Motor neuron (in vitro differentiated cells): ENCODE measurements around the gene GLS2. TPM values are rescaled to one million over a fixed set of nuclear protein-coding genes. Genes with fewer than 3 reads are reported as not detected.
A peak's percentile ranks its signal among the peaks of the same experiment; 100 is the strongest.

Source experiments
- ATAC-seq, 8 experiments: fragments of 200-7000 bp; cut with Tn5 transposase; replicated peaks in 6 of 8; 2 replicates each; pipeline ENCODE4 v1.8.0; 2021; ENCODE audit warnings: mild to moderate bottlenecking in 8 of 8, moderate library complexity in 8 of 8
- H3K27ac ChIP-seq, 2 donors: fragments of 250-450 bp; sonication (Bioruptor Pico); 2 replicates each; pipeline ENCODE4 v1.9.0; 2021; ENCODE audit warnings: antibody characterized with exemption in 2 of 2, mild to moderate bottlenecking in 2 of 2, moderate library complexity in 1 of 2
- H3K4me1 ChIP-seq, 2 donors: fragments of 250-450 bp; sonication (Bioruptor Pico); replicated peaks in 1 of 2; 2 replicates each; pipeline ENCODE4 v1.6.1; 2021; ENCODE audit warnings: antibody characterized with exemption in 2 of 2, mild to moderate bottlenecking in 2 of 2, moderate library complexity in 1 of 2
- H3K4me3 ChIP-seq, 5 donors: fragments of 250-450 bp; sonication (Bioruptor Pico); 2 replicates each; pipeline ENCODE4 v1.9.0; 2021; ENCODE audit warnings: antibody characterized with exemption in 5 of 5, mild to moderate bottlenecking in 5 of 5, moderate library complexity in 4 of 5
- WGBS, 10 experiments: fragments of 450-650 bp; shearing (Covaris generic); methylation state at CpG; one replicate each; pipeline ENCODE4 v1.0.0; 2022; 5-methylcytosine and 5-hydroxymethylcytosine counted together
- in situ Hi-C, 9 experiments: fragments of 400-800 bp; cut with MboI; loops; one replicate each; pipeline ENCODE4 v1.15.0; 2021; ENCODE audit warnings: low sequenced_read_pairs in 9 of 9, low pct_unique_long_range_greater_than_20kb in 2 of 9; ENCODE audit not compliant: unreplicated experiment in 9 of 9
- total RNA-seq, 8 experiments: library from RNA; unstranded; fragments of 300-600 nt; gene quantifications; 2 replicates each; pipeline versions ENCODE4 v1.2.3 to v1.2.4, GENCODE V29; 2022

The GLS2 gene
- total RNA-seq, 8 experiments from 2014 or later: 0.46 to 4.3 (median 2.8) TPM

DNA sequence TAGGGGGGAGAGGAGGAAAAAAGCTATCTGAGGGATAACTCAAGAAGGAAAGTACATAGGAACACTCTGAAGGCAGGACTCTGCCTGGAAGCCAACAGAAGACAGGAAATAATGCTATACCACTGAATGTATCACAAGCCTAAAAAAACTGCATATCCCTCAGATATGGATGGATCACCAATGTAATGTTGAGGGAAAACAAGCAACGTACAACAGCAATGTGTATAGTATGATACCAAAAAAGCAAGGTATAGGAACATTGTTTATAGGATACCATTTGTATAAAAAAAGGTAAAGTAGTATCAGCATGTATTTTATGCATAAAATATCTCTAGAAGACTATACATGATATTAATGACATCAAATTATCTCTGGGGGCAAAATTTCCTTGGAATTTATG is 3.4 kb downstream of the GLS2 start:
- no peak overlapping the region for H3K27ac ChIP-seq
- peaks cover 0 to 4% of the 10 kb centered on the region in 2 donors for H3K4me1 ChIP-seq
- no peak for ATAC-seq
- in situ Hi-C loops: no loop called here
- H3K4me3 ChIP-seq: no peak overlapping the region
- WGBS, 10 experiments: 56 to 100% (median 100%) methylated on average over 1 of the region's 1 CpG; no CpG with 5 or more reads in 1 of the 10 experiments

DNA sequence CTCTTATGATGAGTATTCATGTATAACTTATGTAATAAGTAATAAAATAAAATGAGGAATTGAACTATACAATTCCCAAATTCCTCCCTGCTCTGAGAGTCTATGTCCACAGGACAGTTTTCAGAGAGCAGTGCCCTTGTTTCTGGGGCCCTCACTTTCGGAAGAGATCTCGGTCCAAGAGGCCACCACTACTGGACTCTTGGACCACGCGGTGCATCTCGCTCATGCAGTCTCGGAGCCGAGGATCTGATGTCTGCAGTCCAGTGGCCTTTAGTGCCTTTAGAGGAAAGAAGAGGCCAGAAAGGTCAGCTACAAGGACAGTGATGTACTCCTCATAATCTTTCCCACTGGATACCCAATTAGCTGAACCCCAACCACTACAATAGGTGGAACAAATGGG is 8.3 kb downstream of the GLS2 start:
- WGBS, 10 experiments: 60 to 100% (median 100%) methylated on average over 3 to 6 of the region's 7 CpGs; no CpG with 5 or more reads in 4 of the 10 experiments
- no peak overlapping the region for H3K4me3 ChIP-seq
- no peak for ATAC-seq

DNA sequence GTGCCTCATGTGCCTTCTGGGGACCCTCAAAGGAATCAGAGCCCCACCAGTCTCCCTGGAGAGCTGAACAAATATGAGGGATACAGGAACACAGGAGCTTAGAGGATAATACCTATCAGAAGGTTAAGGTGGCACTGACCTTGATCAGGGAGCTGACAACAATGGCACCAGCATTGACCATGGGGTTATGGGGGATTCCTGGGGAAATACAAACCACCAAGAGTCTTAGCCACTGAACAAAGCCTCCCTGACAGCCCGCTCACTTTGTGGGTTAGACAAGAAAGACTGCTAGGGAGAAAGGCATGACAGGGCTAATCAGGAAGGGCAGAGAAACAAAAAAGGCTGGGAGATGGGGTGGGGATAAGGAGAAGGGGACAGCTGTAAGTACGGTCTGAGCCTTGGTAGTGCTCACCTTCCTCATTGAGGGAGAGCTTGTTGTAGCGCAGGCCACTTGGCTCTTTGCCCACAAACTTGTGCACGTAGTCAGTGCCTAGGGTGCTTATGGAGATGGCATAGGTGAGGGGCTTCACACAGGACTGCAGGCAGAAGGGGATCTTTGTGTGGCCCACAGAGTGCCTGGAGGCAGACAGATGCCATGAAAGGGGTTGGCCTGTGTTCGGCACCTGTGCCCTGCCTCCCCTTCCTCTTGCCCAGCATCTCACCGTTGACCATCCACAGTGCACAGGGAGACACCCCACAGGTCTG is 10.3 kb downstream of the GLS2 start:
- Histone ChIP-seq H3K27ac (no peak overlapping the region), H3K4me3 (no peak overlapping the region), H3K4me1 (no peaks in the 10 kb centered on the region)
- in situ Hi-C loops: no loop called here
- peak in 1 of 8 experiments; percentile 9 for ATAC-seq
- WGBS, 10 experiments: 82 to 100% (median 85%) methylated on average over 1 to 6 of the region's 6 CpGs; no CpG with 5 or more reads in 2 of the 10 experiments

More for the DNA sequence above, 8.3 kb downstream of the GLS2 start:
- Histone ChIP-seq H3K4me1 (no peaks in the 10 kb centered on the region), H3K27ac (no peak overlapping the region)
- in situ Hi-C loops: no loop called here

DNA sequence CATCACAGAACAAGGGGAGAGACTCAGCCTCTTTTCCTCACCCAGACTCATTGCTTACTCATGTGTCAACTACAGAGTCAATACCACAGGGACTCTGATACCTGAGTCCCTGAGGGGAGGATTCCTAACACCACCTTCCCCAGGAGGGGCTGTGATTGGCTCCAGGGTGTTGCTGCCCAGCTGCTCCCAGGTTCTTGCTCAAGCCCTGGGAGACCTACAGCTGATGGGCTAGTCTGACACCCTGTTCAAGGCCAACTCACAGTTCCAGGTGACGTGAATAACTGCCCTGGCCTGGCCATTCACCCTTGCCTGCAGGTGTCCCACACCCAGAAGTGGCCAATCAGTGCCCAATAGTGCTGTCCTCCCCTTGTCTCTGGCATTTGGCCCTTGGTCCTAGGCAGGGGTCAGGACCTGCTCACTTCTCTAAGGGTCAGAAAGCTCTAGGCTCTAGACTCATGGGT is 11.0 kb downstream of the GLS2 start:
- ATAC-seq: peak in 1 of 8 experiments; percentile 14
- no peak overlapping the region for H3K4me3 ChIP-seq
- in situ Hi-C loops: no loop called here
- WGBS, 10 experiments: 100% methylated on average over 1 of the region's 1 CpG; no CpG with 5 or more reads in 9 of the 10 experiments
- H3K4me1 ChIP-seq: no peaks in the 10 kb centered on the region
- H3K27ac ChIP-seq: no peak overlapping the region

DNA sequence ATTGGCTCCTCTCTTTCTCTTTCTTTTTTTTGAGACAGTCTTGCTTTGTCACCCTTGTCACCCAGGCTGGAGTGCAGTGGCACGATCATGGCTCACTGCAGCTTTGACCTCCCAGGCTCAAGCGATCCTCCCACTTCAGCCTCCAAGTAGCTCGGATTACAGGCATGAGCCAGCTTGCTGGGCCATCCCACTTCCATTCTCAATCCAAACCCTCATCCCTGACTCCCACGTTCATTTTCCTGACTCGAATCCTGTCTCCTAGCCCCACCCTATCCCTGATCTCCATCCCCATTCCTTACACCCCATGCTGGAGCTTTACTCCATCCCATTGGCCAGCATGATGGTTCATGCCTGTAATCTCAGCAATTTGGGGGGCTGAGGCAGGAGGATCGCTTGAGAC is 11.8 kb downstream of the GLS2 start:
- in situ Hi-C loops: no loop called here
- 20 to 100% (median 100%) methylated on average over 1 to 3 of the region's 6 CpGs; no CpG with 5 or more reads in 4 of the 10 experiments for WGBS, 10 experiments
- H3K4me1 ChIP-seq: no peaks in the 10 kb centered on the region

GRCh38 chr12:56474389-56474788 is 13.6 kb downstream of the GLS2 start:
- H3K27ac ChIP-seq: no peak overlapping the region
- H3K4me1 ChIP-seq: peaks cover 3% of the 10 kb centered on the region in 2 donors
- no peak overlapping the region for H3K4me3 ChIP-seq
- no peak for ATAC-seq
- 56 to 95% (median 87%) methylated on average over 2 to 6 of the region's 9 CpGs; no CpG with 5 or more reads in 4 of the 10 experiments for WGBS, 10 experiments
- in situ Hi-C loops: loop anchor here in 2 of 9 experiments (25.0 kb wide), 1 partner anchor 112 kb away; the partner anchor contains the start of genes APOF (in 2 of the 2) and STAT2 (in 2 of the 2)

More for the DNA sequence above, 11.8 kb downstream of the GLS2 start:
- ATAC-seq: no peak
- Histone ChIP-seq H3K4me3 (no peak overlapping the region), H3K27ac (no peak overlapping the region)

GRCh38 chr12:56469007-56469930 is 18.7 kb downstream of the GLS2 start:
- peak; percentile 1 to 55 (median 6) for ATAC-seq
- Histone ChIP-seq H3K4me3 (peak overlapping the region; percentile 83 to 89 (median 86)), H3K4me1 (peaks cover 5 to 6% of the 10 kb centered on the region in 2 donors), H3K27ac (peak overlapping the region; percentile 85 to 87)
- in situ Hi-C loops: loop anchor here in 3 of 9 experiments (10.0 to 25.0 kb wide), 2 partner anchors 107 to 344 kb away; partner anchors contain the start of genes APOF (in 2 of the 3), STAT2 (in 2 of the 3) and ESYT1 (in 1 of the 3)
- WGBS, 10 experiments: 0 to 75% (median 38%) methylated on average over 2 to 12 of the region's 19 CpGs; no CpG with 5 or more reads in 4 of the 10 experiments

DNA sequence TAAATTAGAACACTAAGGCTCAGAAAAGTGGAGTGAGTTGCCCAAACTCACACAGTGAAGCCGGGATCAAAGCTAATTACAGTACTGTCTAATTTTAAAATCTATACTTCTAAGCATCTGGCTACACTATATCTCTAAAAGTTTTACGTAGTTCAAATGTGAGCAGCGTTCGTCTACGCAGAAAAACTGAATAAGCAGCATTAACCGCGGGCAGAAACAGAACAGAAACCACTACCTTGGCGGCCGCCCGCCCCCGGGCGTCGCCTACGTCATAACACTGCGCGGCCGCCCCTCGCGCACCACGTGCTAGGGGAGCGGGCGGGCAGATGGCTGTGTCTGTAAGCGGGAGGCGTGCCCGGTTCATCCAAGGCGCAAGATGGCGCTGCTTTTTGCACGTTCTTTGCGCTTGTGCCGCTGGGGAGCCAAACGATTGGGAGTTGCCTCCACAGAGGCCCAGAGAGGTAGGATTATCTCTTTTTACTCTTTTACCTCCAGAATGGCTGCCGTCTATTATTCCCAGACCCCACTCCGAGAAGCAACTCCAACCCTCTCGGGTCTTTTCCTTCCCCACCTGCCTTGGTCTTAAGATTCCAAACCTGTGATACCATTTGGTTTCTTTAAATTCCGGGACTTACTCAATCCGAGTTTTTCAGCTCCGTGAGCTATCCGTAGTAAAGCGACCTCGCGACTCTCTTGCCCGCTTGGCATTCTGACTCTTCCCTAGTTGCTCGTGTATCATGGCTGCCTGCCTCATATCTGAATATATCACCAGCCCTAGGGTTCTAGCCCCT is 19.6 kb downstream of the GLS2 start, which contains the start of gene SPRYD4:
SPRYD4 (plus strand) TSS at position 363 of the 791 bp plus-strand sequence; CDS start at position 377, 14 bp downstream.
- Histone ChIP-seq H3K4me3 (peak within 1 kb of the TSS; percentile 83 to 89 (median 86)), H3K27ac (peak within 1 kb of the TSS; percentile 85 to 87), H3K4me1 (peaks cover 6 to 11% of the 10 kb centered on the region in 2 donors)
- in situ Hi-C loops: loop anchor here in 3 of 9 experiments (10.0 to 25.0 kb wide), 2 partner anchors 106 to 344 kb away; partner anchors contain the start of genes APOF (in 2 of the 3), STAT2 (in 2 of the 3) and ESYT1 (in 1 of the 3)
- WGBS, 10 experiments: 0 to 6% (median 1%) methylated on average over 1 to 38 of the region's 43 CpGs
- ATAC-seq: peak; percentile 87 to 97 (median 94)

GRCh38 chr12:56462565-56462964 is 25.4 kb downstream of the GLS2 start:
- H3K4me1 ChIP-seq: peaks cover 8 to 17% of the 10 kb centered on the region in 2 donors
- no peak overlapping the region for H3K4me3 ChIP-seq
- H3K27ac ChIP-seq: peak overlapping the region; percentile 2 to 35
- peak in 5 of 8 experiments; percentile 67 to 83 (median 77) for ATAC-seq
- in situ Hi-C loops: loop anchor here in 3 of 9 experiments (10.0 to 25.0 kb wide), 2 partner anchors 100 to 338 kb away; partner anchors contain the start of genes APOF (in 2 of the 3), STAT2 (in 2 of the 3) and ESYT1 (in 1 of the 3)

- Histone ChIP-seq H3K4me3 (no peak overlapping the region), H3K4me1 (peaks cover 8 to 17% of the 10 kb centered on the region in 2 donors), H3K27ac (no peak overlapping the region)
- ATAC-seq: peak in 3 of 8 experiments; percentile 15 to 72 (median 58)
- 65 to 100% (median 96%) methylated on average over 3 to 10 of the region's 11 CpGs for WGBS, 10 experiments
- in situ Hi-C loops: loop anchor here in 3 of 9 experiments (10.0 to 25.0 kb wide), 2 partner anchors 99 to 337 kb away; partner anchors contain the start of genes APOF (in 2 of the 3), STAT2 (in 2 of the 3) and ESYT1 (in 1 of the 3)
Observed at GRCh38 chr12:56461235-56462159, 26.5 kb downstream of the GLS2 start.

- Histone ChIP-seq H3K4me1 (peaks cover 6 to 7% of the 10 kb centered on the region in 2 donors), H3K4me3 (no peak overlapping the region), H3K27ac (no peak overlapping the region)
- ATAC-seq: peak in 1 of 8 experiments; percentile 23
- in situ Hi-C loops: loop anchor here in 2 of 9 experiments (25.0 kb wide), 1 partner anchor 96 kb away; the partner anchor contains the start of genes APOF (in 2 of the 2) and STAT2 (in 2 of the 2)
- WGBS, 10 experiments: 60 to 100% (median 90%) methylated on average over 1 to 4 of the region's 4 CpGs; no CpG with 5 or more reads in 1 of the 10 experiments
Observed at GRCh38 chr12:56457817-56458216, 30.1 kb downstream of the GLS2 start.
